ENCODE results near the gene LRP8.

DNA sequence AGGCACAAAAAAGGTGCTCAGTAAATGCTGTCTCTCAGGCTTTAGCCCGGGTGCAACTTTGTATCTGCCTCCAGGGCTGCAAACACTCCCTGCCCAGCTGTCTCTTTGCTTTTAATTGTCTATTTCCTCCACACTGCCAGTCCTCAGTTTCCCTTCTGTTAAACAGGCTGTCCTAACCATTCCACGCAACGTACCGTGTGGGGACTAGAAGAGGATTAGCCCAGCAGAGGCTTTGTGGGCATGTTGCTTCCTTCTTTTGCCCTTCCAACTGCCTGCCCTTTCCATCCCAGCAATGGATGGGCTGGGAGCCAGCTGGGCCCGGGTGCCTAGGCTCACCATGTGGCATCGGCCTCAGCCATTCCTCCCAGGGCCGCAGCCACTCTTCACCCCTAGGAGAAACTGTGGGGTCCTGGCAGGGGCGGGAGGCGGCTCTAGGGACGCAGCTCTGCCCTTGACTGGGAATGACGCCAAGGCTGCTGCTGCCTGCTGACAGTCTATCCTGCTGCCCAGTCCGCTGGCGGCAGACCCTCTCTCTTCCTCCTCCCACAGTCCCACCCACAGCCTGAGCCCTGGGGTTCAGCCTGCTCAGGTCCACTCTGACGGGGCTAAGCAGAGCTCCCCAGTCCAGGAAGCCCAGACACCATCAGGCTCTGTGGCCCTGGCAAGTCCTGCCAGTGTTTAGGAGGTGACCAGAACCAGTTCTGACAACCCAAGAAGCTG, 40.6 kb upstream of the LRP8 start:
- TF ChIP-seq, protein P1, sequence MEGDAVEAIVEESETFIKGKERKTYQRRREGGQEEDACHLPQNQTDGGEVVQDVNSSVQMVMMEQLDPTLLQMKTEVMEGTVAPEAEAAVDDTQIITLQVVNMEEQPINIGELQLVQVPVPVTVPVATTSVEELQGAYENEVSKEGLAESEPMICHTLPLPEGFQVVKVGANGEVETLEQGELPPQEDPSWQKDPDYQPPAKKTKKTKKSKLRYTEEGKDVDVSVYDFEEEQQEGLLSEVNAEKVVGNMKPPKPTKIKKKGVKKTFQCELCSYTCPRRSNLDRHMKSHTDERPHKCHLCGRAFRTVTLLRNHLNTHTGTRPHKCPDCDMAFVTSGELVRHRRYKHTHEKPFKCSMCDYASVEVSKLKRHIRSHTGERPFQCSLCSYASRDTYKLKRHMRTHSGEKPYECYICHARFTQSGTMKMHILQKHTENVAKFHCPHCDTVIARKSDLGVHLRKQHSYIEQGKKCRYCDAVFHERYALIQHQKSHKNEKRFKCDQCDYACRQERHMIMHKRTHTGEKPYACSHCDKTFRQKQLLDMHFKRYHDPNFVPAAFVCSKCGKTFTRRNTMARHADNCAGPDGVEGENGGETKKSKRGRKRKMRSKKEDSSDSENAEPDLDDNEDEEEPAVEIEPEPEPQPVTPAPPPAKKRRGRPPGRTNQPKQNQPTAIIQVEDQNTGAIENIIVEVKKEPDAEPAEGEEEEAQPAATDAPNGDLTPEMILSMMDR (IDR thresholded peaks at IDR 0.05; ENCODE audit: low read length) = no peak
- TF ChIP-seq EZH2 (optimal IDR thresholded peaks at IDR 0.05; ENCODE audit: low read depth, low read length) = no peak

Data from MM.1S (cell line).